Mucosa of rectum (tissue), 2 donors: Measurements from ENCODE around the gene MTX2.

Experiments used
- H3K27ac ChIP-seq, 2 donors: one replicate each; pipeline ENCODE4 v1.7.0; 2013; ENCODE audit warnings: inconsistent platforms in 2 of 2, low read depth in 2 of 2, low read length in 2 of 2
- H3K27me3 ChIP-seq, 2 donors: one replicate each; pipeline ENCODE4 v1.7.0; 2013; ENCODE audit warnings: low read length in 2 of 2; ENCODE audit not compliant: control insufficient read depth in 2 of 2, insufficient read depth in 2 of 2
- H3K36me3 ChIP-seq, 2 donors: one replicate each; pipeline ENCODE4 v1.7.0; 2013; ENCODE audit warnings: low read length in 2 of 2; ENCODE audit not compliant: control insufficient read depth in 2 of 2, insufficient read depth in 2 of 2
- H3K4me1 ChIP-seq, 2 donors: one replicate each; pipeline ENCODE4 v1.7.0; 2013; ENCODE audit warnings: low read length in 2 of 2, mild to moderate bottlenecking in 1 of 2; ENCODE audit not compliant: control insufficient read depth in 2 of 2, insufficient read depth in 2 of 2
- H3K4me3 ChIP-seq, 2 donors: one replicate each; pipeline ENCODE4 v1.7.0; 2013; ENCODE audit warnings: low read length in 2 of 2
- H3K9ac ChIP-seq, 2 donors: one replicate each; pipeline ENCODE4 v1.7.0; 2013; ENCODE audit warnings: low read length in 2 of 2, low read depth in 1 of 2, mild to moderate bottlenecking in 1 of 2
- H3K9me3 ChIP-seq, 2 donors: one replicate each; pipeline ENCODE4 v1.7.0; 2013; ENCODE audit warnings: low read length in 2 of 2; ENCODE audit not compliant: control insufficient read depth in 2 of 2
- donor health status: healthy.
- donor health status: Normal muscosa, but diverticular disease.

Gene MTX2

GRCh38 chr2:176317623-176318065 is 48.4 kb downstream of the MTX2 start:
- Histone ChIP-seq H3K4me1 (no peaks in the 10 kb centered on the region), H3K36me3 (no peaks in the 10 kb centered on the region), H3K4me3 (no peak overlapping the region), H3K9me3 (no peaks in the 10 kb centered on the region), H3K27me3 (no peaks in the 10 kb centered on the region), H3K9ac (no peak overlapping the region), H3K27ac (no peak overlapping the region)

- H3K4me1 ChIP-seq: peaks cover 0 to 7% of the 10 kb centered on the region in 2 donors
- no peaks in the 10 kb centered on the region for H3K9me3 ChIP-seq
These were observed 52.7 kb downstream of the MTX2 start for GRCh38 chr2:176321916-176322315.

DNA sequence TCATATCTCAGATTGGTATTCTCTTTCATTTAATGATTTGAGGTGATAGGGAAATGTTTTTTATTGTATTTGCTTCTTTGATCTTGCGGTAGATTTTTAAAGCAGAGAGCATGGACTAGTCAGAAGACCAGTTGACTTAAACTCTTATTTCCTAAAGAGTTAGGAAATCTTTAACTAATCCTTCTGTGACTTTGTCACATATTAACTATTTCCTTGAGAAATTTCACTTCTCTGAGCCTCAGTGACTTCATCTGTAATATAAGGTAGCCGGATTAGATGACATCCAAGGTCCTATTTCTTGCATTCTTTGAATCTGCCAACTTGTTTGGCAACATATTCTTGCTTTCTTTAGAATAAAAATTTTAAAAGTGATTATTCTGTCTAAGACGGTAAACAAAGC is 55.6 kb downstream of the MTX2 start:
- Histone ChIP-seq H3K27me3 (no peaks in the 10 kb centered on the region), H3K9ac (peak overlapping the region in 1 of 2 donors; percentile 17), H3K9me3 (no peaks in the 10 kb centered on the region), H3K27ac (no peak overlapping the region), H3K4me1 (peaks cover 0 to 7% of the 10 kb centered on the region in 2 donors), H3K36me3 (peaks cover 0 to 11% of the 10 kb centered on the region in 2 donors), H3K4me3 (no peak overlapping the region)

More at GRCh38 chr2:176321916-176322315, 52.7 kb downstream of the MTX2 start:
- Histone ChIP-seq H3K27ac (no peak overlapping the region), H3K9ac (no peak overlapping the region), H3K36me3 (no peaks in the 10 kb centered on the region), H3K27me3 (no peaks in the 10 kb centered on the region), H3K4me3 (no peak overlapping the region)

DNA sequence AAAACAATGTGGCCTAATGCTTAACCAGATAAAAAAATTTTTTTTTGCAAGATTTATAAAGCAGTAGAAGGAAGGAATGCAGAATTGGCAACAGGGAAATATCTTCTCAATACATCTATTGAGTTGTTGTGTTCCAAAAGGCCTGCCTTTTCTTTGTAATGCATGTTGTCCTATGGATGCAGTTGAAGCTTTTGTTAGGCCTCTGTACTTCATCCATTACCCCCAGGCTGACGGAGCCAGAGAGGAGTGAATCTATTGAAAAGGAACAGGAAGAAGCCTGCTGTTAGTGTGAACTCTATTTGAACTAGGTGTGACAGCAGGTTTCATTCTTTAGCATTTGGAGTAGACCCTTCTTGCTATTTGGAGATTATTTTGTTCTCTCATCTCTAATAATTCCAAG is 56.5 kb downstream of the MTX2 start:
- no peaks in the 10 kb centered on the region for H3K9me3 ChIP-seq
- H3K36me3 ChIP-seq: peaks cover 0 to 11% of the 10 kb centered on the region in 2 donors
- H3K27ac ChIP-seq: no peak overlapping the region
- no peak overlapping the region for H3K9ac ChIP-seq
- no peak overlapping the region for H3K4me3 ChIP-seq
- H3K27me3 ChIP-seq: no peaks in the 10 kb centered on the region
- peaks cover 0 to 7% of the 10 kb centered on the region in 2 donors for H3K4me1 ChIP-seq

DNA sequence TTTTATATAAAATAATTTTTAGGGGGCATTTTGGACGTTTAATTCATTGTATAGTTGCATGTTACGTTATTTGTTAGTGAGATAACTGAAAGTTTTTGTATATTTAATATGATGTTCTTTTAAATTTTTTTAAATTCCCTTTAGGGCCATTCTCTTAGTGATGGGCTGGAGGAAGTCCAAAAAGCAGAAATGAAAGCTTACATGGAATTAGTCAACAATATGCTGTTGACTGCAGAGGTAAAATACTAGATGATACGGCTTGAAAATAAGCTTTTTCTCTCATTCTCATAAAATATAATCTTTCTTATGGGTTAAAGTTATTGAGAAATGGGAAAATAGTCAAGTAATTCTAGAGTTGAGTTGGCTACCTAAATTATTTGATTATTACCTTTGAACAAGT is 58.9 kb downstream of the MTX2 start:
- H3K4me3 ChIP-seq: no peak overlapping the region
- H3K4me1 ChIP-seq: peaks cover 0 to 7% of the 10 kb centered on the region in 2 donors
- no peak overlapping the region for H3K27ac ChIP-seq
- H3K36me3 ChIP-seq: peaks cover 0 to 11% of the 10 kb centered on the region in 2 donors
- H3K9me3 ChIP-seq: no peaks in the 10 kb centered on the region
- no peaks in the 10 kb centered on the region for H3K27me3 ChIP-seq
- H3K9ac ChIP-seq: no peak overlapping the region

DNA sequence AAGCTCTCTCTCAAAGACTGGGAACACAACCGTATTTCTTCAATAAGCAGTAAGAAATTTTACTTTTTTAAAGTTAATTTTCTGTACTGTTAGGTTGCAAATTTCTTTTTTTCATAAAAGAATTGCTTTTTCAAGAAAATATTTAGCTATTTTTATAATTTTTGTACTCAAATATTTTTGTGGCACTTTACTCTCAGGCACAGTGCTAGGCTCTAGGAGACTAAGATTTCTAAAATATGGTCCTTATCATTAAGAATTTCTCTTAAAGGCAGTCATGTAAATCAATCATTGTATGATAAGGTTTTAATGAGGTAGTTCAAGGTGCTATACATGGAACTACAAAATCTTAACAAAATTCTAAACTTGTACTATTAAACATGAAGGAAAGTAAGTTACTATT is 61.4 kb downstream of the MTX2 start:
- Histone ChIP-seq H3K27ac (no peak overlapping the region), H3K4me3 (no peak overlapping the region), H3K9me3 (no peaks in the 10 kb centered on the region), H3K4me1 (no peaks in the 10 kb centered on the region), H3K27me3 (no peaks in the 10 kb centered on the region), H3K9ac (no peak overlapping the region), H3K36me3 (peaks cover 0 to 11% of the 10 kb centered on the region in 2 donors)

DNA sequence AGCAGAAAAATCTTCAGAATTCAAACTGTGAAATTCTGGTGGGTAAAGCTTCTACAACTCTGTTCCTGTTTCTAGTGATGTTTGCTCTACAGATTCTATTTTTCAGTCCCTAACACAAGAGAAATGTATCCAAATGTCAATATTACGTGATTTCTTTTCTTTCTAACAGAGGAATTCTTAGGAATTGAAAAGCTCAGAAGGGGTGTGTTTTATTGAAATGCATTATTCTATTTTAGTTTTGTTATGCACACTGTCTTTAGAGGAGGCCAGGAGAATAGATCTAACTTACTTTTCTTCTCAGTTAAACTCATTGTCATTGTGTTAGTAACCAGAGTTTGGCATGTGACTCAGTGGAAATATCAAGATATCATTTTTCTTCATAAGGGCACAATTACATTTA is 62.4 kb downstream of the MTX2 start:
- Histone ChIP-seq H3K4me1 (no peaks in the 10 kb centered on the region), H3K36me3 (peaks cover 0 to 11% of the 10 kb centered on the region in 2 donors), H3K27me3 (no peaks in the 10 kb centered on the region), H3K9me3 (no peaks in the 10 kb centered on the region), H3K9ac (no peak overlapping the region), H3K4me3 (no peak overlapping the region), H3K27ac (no peak overlapping the region)

DNA sequence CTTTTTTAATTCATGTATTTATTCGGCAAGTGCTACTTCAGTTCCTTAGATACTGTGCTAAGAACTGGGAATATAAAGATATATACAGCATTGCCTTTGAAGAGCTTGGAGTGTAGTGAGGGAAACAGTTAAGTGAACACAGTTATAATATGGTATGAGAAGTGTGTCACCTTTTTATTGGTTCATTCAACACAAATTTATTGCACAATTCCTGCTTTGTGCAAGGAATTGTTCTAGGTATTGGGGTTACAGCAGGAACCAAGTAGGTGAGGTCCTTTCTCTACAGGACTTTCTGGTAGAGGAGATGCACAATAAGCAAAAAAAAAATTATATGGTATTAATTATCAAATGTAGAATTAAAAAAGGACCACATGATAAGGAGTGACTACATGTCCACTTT is 65.5 kb downstream of the MTX2 start:
- Histone ChIP-seq H3K4me1 (no peaks in the 10 kb centered on the region), H3K4me3 (no peak overlapping the region), H3K9ac (no peak overlapping the region), H3K9me3 (no peaks in the 10 kb centered on the region), H3K27ac (no peak overlapping the region), H3K27me3 (no peaks in the 10 kb centered on the region), H3K36me3 (peaks cover 3 to 6% of the 10 kb centered on the region in 2 donors)

DNA sequence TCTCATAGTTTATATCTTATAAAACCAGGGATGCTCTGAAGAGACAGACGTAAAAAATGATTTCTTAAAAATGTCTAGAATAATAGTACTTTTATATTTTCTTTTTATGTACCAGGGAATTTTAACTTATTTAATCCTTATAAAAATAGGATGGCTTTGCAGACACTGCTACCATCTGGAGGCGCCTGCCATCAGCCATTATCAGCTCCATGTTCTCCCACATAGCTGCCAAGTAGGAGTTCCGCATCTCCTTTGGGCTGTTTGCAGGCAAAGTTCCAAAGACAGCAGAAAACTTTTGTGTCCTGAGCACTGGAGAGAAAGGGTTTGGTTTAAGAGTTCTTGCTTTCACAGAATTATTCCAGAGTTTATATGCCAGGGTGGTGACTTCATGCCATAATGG is 69.2 kb downstream of the MTX2 start:
- no peak overlapping the region for H3K4me3 ChIP-seq
- no peaks in the 10 kb centered on the region for H3K27me3 ChIP-seq
- H3K9me3 ChIP-seq: no peaks in the 10 kb centered on the region
- no peaks in the 10 kb centered on the region for H3K4me1 ChIP-seq
- no peak overlapping the region for H3K27ac ChIP-seq
- no peak overlapping the region for H3K9ac ChIP-seq
- H3K36me3 ChIP-seq: peaks cover 3 to 6% of the 10 kb centered on the region in 2 donors

DNA sequence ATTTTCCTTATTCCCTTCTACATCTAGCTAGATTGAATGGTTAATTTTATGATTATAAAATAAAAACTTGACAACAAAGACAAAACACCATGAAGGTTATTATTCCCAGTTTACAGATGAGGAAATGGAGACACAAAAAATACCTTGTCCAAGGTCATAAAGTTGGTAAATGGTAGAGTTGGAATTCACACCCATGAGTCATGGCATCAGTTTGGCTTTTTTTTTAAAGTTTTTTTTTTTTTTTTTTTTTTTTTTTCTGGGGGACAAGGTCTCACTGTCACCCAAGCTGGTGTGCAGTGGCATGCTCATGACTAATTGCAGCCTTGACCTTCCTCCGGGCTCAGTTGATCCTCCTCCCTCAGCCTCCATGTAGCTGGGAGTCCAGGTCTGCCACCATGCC is 70.0 kb downstream of the MTX2 start:
- no peaks in the 10 kb centered on the region for H3K9me3 ChIP-seq
- H3K36me3 ChIP-seq: peaks cover 3 to 6% of the 10 kb centered on the region in 2 donors
- no peak overlapping the region for H3K27ac ChIP-seq
- no peak overlapping the region for H3K4me3 ChIP-seq
- H3K9ac ChIP-seq: no peak overlapping the region
- no peaks in the 10 kb centered on the region for H3K27me3 ChIP-seq
- no peaks in the 10 kb centered on the region for H3K4me1 ChIP-seq

GRCh38 chr2:176356251-176356650 is 87.0 kb downstream of the MTX2 start:
- Histone ChIP-seq H3K27ac (no peak overlapping the region), H3K27me3 (no peaks in the 10 kb centered on the region), H3K4me3 (no peak overlapping the region)

More at GRCh38 chr2:176356251-176356650, 87.0 kb downstream of the MTX2 start:
- Histone ChIP-seq H3K9ac (no peak overlapping the region), H3K4me1 (no peaks in the 10 kb centered on the region), H3K36me3 (no peaks in the 10 kb centered on the region), H3K9me3 (no peaks in the 10 kb centered on the region)
